ENCODE data around the gene FUOM.

DNA sequence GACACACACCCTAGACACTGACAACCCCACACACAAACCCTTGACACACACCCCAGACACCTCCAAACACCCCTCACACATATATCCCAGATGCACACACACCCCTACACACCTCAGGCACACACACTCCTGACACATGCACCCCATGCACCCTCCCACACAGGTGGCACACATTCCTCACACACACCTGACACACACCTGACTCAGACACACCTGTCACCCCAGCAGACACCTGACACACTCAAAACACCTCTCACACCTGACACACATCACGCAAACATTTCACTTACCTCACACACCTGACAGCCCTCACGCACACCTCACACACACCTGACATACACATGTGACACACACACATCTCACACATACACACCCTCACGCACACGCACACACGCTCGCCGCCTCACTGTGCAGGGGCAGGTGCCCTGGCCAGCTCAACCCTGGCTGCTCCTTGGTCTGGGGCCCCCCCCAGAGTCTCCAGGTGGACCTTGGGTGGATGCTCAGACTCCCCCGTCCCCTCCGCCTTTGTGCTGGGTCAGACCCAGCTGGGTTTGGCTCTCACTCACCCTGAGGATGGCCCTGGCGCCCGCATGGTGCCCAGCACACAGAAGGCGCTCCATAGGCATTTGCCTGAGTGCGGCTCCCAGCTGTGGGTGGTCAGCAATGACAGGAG is 18.0 kb downstream of the FUOM start:
- TF ChIP-seq RAD21 (IDR thresholded peaks at IDR 0.05; ENCODE audit: low read depth) (no peak), EP300 (IDR thresholded peaks at IDR 0.05; ENCODE audit: borderline replicate concordance) (no peak), TCF12 (IDR thresholded peaks at IDR 0.05; ENCODE audit: low read depth) (no peak), YY1 (IDR thresholded peaks at IDR 0.05; ENCODE audit: low read depth) (no peak), CEBPB (IDR thresholded peaks at IDR 0.05) (no peak), FOXM1 (IDR thresholded peaks at IDR 0.05; ENCODE audit: borderline replicate concordance, low read depth) (no peak), TAF1 (IDR thresholded peaks at IDR 0.05; ENCODE audit: low read depth) (no peak), EGR1 (IDR thresholded peaks at IDR 0.05) (no peak), CREB1 (IDR thresholded peaks at IDR 0.05; ENCODE audit: low read depth) (no peak), TEAD4 (IDR thresholded peaks at IDR 0.05) (no peak), NFIC (IDR thresholded peaks at IDR 0.05) (no peak)
- TF ChIP-seq, protein P1, sequence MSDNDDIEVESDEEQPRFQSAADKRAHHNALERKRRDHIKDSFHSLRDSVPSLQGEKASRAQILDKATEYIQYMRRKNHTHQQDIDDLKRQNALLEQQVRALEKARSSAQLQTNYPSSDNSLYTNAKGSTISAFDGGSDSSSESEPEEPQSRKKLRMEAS (IDR thresholded peaks at IDR 0.05): no peak
- TF ChIP-seq, protein P2, sequence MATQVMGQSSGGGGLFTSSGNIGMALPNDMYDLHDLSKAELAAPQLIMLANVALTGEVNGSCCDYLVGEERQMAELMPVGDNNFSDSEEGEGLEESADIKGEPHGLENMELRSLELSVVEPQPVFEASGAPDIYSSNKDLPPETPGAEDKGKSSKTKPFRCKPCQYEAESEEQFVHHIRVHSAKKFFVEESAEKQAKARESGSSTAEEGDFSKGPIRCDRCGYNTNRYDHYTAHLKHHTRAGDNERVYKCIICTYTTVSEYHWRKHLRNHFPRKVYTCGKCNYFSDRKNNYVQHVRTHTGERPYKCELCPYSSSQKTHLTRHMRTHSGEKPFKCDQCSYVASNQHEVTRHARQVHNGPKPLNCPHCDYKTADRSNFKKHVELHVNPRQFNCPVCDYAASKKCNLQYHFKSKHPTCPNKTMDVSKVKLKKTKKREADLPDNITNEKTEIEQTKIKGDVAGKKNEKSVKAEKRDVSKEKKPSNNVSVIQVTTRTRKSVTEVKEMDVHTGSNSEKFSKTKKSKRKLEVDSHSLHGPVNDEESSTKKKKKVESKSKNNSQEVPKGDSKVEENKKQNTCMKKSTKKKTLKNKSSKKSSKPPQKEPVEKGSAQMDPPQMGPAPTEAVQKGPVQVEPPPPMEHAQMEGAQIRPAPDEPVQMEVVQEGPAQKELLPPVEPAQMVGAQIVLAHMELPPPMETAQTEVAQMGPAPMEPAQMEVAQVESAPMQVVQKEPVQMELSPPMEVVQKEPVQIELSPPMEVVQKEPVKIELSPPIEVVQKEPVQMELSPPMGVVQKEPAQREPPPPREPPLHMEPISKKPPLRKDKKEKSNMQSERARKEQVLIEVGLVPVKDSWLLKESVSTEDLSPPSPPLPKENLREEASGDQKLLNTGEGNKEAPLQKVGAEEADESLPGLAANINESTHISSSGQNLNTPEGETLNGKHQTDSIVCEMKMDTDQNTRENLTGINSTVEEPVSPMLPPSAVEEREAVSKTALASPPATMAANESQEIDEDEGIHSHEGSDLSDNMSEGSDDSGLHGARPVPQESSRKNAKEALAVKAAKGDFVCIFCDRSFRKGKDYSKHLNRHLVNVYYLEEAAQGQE (IDR thresholded peaks at IDR 0.05; ENCODE audit: low read depth): no peak

Measured in Ishikawa (cell line).